Activated naive CD4-positive, alpha-beta T cell treated with Interleukin-2 at 50 U/mL for 16 hours (primary cell): ENCODE measurements around the gene RPRD1B.
A peak's percentile ranks its signal among the peaks of the same experiment; 100 is the strongest.

Source experiments
- DNase-seq: peaks from one replicate; pipeline ENCODE4 v3.0.0-alpha.2; 2020

Gene RPRD1B

GRCh38 chr20:38043512-38044300 is 10.2 kb downstream of the RPRD1B start:
- peak; percentile 28 for DNase-seq

DNA sequence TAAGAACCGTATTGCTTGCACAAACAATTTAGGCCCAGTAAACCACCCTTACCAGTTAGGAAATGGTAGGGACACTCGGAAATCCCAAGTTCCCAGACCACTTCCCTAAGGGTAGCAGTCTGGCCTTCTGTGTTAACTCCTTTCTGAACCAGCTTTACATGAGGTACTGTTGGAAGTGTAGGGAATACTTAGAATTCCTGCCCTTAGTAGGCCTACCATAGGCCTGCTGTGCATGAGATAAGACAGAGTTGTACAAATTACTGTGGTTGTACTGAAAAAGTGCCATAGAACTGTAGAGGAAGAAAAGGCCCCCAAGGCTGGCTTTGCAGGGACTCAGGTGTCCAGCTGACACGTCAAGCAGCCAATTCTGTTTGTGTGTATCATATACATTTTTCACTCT is 11.1 kb downstream of the RPRD1B start:
- no peak for DNase-seq

GRCh38 chr20:38046572-38046971 is 13.0 kb downstream of the RPRD1B start:
- no peak for DNase-seq

GRCh38 chr20:38049800-38050199 is 16.3 kb downstream of the RPRD1B start:
- no peak for DNase-seq

- DNase-seq, result no peak
These were observed 17.1 kb downstream of the RPRD1B start for GRCh38 chr20:38050686-38051085.

DNA sequence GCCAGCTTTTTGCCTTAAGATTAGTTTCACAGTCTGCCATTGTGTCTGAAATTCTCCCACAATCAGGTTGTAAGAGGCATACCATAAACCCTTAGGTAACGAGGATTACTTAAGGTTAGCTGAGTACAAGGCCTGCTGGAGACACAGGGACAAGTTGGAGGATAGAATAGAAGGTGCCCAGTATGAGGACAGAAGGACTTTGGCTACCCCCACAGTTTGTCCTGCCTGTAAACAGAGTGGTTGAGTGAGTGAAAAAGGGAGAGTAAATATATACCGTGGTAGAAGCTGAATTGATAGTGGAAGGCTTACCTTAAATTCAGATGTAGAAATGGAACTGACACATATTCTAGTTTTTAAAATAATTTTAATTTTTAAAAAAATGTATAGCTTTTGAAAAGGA is 19.3 kb downstream of the RPRD1B start:
- no peak for DNase-seq

- DNase-seq, result no peak
These were observed 21.1 kb downstream of the RPRD1B start for GRCh38 chr20:38054647-38055046.

DNA sequence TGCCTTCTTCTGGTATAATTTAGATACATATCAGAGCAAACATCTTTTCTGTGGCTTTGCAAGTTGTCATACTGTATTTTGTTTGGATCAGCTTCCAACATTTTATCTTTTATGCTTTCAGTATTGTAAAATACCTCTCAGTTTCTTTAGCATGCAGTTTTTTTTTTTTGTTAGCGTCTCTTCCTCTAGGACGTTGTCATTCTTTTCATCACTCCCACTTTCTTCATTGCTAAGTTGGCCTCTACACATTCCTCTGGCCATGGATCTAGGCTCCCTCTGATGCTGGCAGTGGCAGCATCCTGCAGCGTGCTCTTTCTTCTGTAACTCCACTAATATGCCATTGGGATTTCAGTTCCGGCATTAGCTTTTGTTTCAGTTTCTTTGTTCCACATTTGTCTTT is 21.7 kb downstream of the RPRD1B start:
- DNase-seq, result no peak

- DNase-seq, result no peak
These were observed 22.3 kb downstream of the RPRD1B start for GRCh38 chr20:38055848-38056247.

DNA sequence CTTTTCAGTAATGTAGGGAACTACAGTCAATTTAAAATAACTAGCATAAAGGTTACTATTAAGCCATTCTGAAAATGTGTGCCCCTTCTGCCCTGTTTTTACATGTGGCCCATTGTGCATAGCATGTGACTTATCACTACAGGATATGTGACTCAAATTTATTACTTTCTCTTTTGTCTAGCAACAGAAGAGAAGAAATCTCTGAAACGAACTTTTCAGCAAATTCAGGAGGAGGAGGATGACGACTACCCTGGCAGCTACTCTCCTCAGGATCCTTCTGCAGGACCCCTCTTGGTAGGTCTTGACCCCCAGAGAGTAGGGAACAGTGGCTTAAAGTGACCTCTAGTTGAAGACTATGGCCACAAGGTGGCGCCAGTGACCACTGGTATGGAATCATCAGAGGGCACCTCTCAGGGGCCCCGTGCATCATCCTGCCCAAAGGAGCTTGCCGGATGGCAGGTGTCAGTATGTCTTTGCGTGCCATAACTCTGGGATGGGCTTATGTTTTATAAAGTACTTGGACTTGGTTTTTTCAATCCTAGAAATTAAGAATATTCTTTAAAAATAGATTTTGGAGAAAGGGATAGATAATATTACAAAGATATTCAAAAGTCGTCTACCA is 23.9 kb downstream of the RPRD1B start:
- peak; percentile 74 for DNase-seq

- DNase-seq, result no peak
These were observed 26.3 kb downstream of the RPRD1B start for GRCh38 chr20:38059832-38060231.

GRCh38 chr20:38060536-38060935 is 27.0 kb downstream of the RPRD1B start:
- no peak for DNase-seq

GRCh38 chr20:38061109-38061508 is 27.6 kb downstream of the RPRD1B start:
- no peak for DNase-seq

DNA sequence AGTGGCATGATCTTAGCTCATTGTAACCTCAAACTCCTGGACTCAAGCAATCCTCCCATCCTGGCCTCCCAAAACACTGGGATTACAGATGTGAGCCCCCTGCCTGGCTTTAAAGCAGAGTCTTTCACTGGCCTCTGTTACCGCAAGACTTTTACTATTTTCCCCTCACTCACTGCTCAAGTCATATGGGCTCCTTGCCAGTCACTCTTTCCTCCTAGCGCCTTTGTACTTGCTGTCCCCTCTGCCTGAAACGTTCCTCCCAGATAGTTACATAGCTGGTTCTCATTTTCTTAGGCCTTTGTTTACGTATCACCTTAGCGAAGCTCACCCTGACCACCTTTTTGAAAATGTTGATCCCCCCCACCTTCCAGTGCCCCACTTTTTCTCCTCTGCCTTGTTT is 29.3 kb downstream of the RPRD1B start:
- DNase-seq, result no peak

DNA sequence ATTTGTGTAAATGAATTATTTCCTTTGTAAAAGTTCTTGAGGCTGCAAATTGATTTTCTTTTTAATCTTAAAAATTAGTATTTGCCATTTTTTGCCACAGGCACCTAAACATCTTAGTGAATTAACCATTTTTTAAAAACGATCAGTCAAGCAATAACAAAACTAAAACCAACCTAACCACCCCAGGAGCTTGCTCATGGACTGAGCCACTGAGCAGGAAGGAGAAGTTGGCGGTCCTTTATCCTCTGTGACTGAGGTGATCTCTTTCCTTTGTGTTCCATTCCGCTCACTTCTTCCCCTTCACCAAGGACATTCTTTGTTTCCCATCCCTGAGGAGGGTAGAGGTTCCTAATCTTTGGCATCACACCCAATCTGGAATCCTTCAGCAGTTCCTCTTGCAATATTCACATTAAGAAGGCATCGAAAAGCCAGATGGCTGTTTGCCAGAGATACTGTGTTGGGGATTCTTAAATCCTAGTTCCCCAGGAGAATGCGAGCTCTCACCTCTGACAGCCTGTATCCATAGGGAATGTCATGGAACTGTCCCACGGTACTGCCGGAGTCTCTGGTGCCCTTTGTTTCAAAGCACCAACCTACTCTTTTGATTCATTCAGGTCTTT is 30.5 kb downstream of the RPRD1B start:
- DNase-seq, result no peak

DNA sequence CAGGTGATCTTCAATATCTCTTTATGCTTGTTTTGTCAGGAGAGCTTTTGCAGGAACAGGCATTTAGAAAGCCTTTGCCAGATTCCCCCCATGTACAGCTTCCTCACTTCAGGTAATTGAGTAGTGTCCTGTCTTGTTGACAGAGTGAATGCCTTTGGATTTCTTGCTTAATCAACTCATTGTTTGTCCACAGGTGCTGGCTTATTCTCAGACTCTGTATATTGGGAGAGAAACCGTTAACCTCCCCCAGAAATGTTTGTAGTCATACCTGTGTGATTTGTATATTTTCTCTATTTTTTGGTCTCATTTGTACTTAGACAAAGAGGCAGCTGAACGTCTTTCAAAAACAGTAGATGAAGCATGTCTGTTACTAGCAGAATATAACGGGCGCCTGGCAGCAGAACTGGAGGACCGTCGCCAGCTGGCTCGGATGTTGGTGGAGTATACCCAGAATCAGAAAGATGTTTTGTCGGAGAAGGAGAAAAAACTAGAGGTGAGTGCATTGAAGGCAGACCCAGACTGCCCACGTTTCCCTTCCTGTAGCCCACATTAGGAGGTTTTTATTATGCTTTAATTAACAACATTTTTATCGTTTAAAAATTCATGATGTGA is 32.3 kb downstream of the RPRD1B start:
- no peak for DNase-seq

DNA sequence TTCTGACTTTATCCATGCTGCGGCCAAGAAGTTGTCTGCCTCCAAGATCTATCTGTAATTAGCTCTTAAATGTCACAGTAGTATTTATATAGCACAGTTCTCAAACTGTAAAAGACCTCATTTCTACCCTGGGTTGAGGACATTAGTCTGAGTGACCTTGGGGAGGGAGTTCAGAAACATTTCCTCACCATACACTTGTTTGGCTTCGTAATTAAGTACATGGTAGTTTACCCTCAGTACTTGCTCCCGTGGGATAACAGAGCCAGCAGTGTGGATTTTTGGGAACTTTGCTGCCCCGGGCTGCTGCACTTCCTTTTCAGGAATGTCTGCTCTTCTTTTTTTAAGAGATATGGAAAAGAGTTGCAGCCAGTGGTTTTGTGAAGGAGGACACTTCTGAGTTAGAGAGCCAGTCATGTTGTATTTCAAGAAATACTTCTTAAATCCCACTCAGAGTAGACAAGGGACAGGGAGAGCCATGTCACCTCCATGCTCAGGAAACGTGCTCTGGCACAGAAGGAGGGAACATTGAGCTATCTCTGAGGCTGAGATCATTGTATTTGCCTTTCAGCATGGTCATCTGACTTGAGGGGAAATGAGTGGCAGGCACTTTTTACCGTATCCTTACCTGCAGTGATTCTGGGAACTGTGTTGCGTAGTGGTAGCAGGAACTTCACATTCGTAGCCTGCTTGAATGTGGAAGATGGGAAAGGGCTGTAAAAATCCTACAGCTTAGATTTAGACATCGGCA is 33.6 kb downstream of the RPRD1B start:
- DNase-seq, result no peak

- DNase-seq, result no peak
These were observed 34.3 kb downstream of the RPRD1B start for GRCh38 chr20:38067717-38068365.

GRCh38 chr20:38072898-38073297 is 39.4 kb downstream of the RPRD1B start:
- DNase-seq, result no peak

DNA sequence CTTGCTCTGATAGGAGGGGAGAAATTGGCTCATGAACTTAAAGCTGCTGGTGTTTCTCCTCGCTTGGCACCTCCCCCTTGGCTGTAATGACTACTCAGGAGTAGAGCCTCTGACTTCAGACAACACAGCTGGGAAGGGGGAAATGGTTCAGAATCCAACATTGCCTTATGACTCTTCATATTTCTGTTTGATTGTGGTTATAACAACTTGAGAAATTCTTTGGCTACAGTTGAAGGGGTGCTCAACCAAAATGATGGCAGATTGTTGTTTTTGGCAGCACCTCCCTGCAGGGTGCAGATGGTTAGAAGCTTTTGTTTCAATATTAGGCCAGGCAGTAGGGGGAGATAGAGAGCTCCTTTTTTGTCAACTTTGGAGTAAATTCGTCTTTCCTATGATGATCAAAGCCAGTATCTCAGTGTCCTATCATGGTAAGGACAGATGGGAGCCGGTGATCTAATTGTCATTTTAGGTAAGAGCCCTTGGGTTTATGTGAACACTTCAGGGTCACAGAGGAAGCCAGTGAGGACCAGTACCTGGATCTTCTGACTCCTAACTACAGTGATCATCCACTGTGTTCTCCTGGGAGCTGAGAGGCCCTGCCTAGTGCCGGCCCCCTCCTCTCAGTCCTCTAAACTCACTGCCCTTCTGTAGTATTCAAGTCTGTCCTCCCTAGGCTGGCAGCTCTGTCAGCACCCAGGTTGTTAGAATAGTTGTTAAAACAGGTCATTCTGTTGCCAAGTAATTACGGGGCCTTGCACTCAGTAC is 39.9 kb downstream of the RPRD1B start:
- DNase-seq, result no peak

DNA sequence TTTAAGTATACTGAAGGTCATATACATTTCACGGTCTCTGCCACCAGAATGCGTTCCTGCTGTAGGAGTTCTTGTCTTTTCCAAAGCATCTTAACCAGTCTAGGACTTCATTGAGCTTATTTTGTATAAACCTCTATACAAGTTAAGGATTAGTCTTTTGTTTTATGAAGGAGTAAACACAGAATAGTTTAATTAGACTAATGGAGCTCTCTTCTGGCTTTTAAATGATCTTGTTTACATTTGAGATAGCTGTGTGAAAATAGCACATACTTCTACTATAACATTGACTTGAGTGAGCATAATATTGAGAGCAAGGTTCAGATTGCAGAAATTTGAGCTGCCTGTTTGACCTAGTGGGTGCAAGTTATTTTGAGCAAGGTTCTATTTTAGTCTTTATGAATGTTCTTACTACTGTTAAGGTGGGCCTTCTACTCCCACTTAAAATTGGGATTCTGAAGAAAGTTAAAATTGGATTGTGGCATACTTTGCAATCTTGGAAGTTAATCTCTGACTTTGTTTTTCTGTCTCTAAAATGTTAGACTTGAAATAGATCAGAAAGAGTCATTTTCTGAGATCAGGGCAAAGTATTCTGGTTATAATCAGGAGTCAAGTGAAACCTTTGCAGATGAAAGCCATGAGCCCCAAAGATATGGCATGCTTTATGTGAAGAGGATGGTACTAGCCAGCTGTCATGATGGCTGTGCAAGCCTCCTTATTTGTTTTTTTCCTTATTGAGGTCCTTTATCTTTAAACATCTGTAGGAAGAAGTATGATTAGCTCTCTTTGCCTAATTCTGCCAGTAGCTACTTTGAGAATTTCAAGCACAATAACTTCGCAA is 41.8 kb downstream of the RPRD1B start:
- no peak for DNase-seq
